Measurements from ENCODE around the gene KLHL29. TPM values are rescaled to one million over a fixed set of nuclear protein-coding genes. Genes with fewer than 3 reads are reported as not detected.
"Not testable (repeated sequence)": the region's sequence is repeated elsewhere in the genome, so short reads cannot be mapped to it uniquely, and the experiment has no call there.

Gene KLHL29
- total RNA-seq, 1 experiment from 2014 or later, result 1.9 TPM

GRCh38 chr2:23391237-23391736, 6.3 kb downstream of the KLHL29 start:
- H3K4me1 ChIP-seq (replicated peaks), result peaks cover 13% of the 10 kb centered on the region
- peaks cover 30% of the 10 kb centered on the region for H3K27me3 ChIP-seq (replicated peaks)
- not testable (repeated sequence) for H3K27ac ChIP-seq; H3K36me3 ChIP-seq; DNase-seq (ENCODE audit: low read depth in 1 of 2, low spot score in 2 of 2); H3K9me3 ChIP-seq (replicated peaks); H3K4me3 ChIP-seq

- H3K9me3 ChIP-seq (replicated peaks), result no peaks in the 10 kb centered on the region
- no peak for DNase-seq (ENCODE audit: low read depth in 1 of 2, low spot score in 2 of 2)
- H3K27ac ChIP-seq, result no peak overlapping the region
- H3K4me1 ChIP-seq (replicated peaks), result peaks cover 5% of the 10 kb centered on the region
- H3K27me3 ChIP-seq (replicated peaks), result peaks cover 6% of the 10 kb centered on the region
- H3K36me3 ChIP-seq, result no peaks in the 10 kb centered on the region
- H3K4me3 ChIP-seq, result no peak overlapping the region
Measured at GRCh38 chr2:23393722-23394121, 8.7 kb downstream of the KLHL29 start.

DNA sequence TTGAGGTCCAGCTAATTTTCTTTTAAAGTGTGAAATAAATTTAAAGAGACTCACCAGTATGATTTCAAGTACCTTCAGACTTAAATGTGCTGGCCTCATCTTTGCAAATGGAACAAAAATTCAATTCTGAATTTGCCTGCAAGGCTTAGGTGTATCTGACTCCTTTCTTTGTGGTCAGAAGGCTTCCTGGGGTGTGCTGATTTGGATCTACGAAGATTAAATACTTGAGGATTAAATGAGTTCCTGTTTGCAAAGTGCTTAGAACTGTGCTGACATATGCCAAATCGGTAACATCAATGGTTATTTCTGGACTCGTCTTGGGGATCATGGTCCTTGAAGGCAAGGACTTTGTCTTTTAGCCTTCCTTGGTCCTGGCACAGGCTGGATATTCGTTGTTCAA, 9.7 kb downstream of the KLHL29 start:
- Histone ChIP-seq H3K27me3 (replicated peaks) (no peaks in the 10 kb centered on the region; the same call in 1 of the 2 replicates), H3K4me1 (replicated peaks) (peaks cover 4% of the 10 kb centered on the region), H3K4me3 (no peak overlapping the region), H3K36me3 (no peaks in the 10 kb centered on the region), H3K9me3 (replicated peaks) (no peaks in the 10 kb centered on the region), H3K27ac (no peak overlapping the region)
- DNase-seq (ENCODE audit: low read depth in 1 of 2, low spot score in 2 of 2), result no peak

DNA sequence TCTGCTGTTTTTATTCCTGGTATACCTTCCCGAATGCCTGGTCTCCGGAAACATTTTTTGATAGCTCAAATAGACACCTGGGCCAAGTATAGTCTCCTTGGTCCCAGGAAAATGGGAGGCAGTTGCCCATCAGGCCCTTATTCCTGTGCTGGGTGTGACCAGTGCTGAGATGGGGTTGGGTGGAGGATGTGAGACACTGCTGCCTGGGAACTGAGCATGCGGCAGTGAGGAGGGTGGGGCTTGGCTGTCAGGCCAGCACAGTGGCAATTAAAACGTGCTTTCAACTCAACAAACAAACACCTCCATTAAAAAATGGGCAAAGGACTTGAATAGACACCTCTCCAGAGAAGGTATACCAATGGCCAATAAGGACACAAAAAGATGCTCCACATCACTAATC, 12.5 kb downstream of the KLHL29 start:
- Histone ChIP-seq H3K27me3 (replicated peaks) (no peaks in the 10 kb centered on the region), H3K9me3 (replicated peaks) (no peaks in the 10 kb centered on the region), H3K27ac (no peak overlapping the region), H3K4me1 (replicated peaks) (no peaks in the 10 kb centered on the region), H3K4me3 (no peak overlapping the region), H3K36me3 (no peaks in the 10 kb centered on the region)
- no peak for DNase-seq (ENCODE audit: low read depth in 1 of 2, low spot score in 2 of 2)

GRCh38 chr2:23399674-23400261, 14.8 kb downstream of the KLHL29 start:
- no peak overlapping the region for H3K27ac ChIP-seq
- DNase-seq (ENCODE audit: low read depth in 1 of 2, low spot score in 2 of 2), result no peak
- H3K36me3 ChIP-seq, result no peaks in the 10 kb centered on the region

GRCh38 chr2:23400703-23401102, 15.7 kb downstream of the KLHL29 start:
- no peaks in the 10 kb centered on the region for H3K9me3 ChIP-seq (replicated peaks)
- peaks cover 18% of the 10 kb centered on the region for H3K4me1 ChIP-seq (replicated peaks)
- no peak overlapping the region for H3K4me3 ChIP-seq
- H3K27me3 ChIP-seq (replicated peaks), result no peaks in the 10 kb centered on the region
- no peak for DNase-seq (ENCODE audit: low read depth in 1 of 2, low spot score in 2 of 2)
- no peaks in the 10 kb centered on the region for H3K36me3 ChIP-seq
- no peak overlapping the region for H3K27ac ChIP-seq

More at GRCh38 chr2:23399674-23400261, 14.8 kb downstream of the KLHL29 start:
- Histone ChIP-seq H3K4me3 (no peak overlapping the region), H3K27me3 (replicated peaks) (no peaks in the 10 kb centered on the region), H3K9me3 (replicated peaks) (no peaks in the 10 kb centered on the region), H3K4me1 (replicated peaks) (peaks cover 15% of the 10 kb centered on the region)

- Histone ChIP-seq H3K4me3 (no peak overlapping the region), H3K36me3 (no peaks in the 10 kb centered on the region), H3K27ac (no peak overlapping the region), H3K4me1 (replicated peaks) (peaks cover 18% of the 10 kb centered on the region), H3K27me3 (replicated peaks) (no peaks in the 10 kb centered on the region), H3K9me3 (replicated peaks) (no peaks in the 10 kb centered on the region)
- no peak for DNase-seq (ENCODE audit: low read depth in 1 of 2, low spot score in 2 of 2)
Measured at GRCh38 chr2:23401427-23402204, 16.6 kb downstream of the KLHL29 start.

DNA sequence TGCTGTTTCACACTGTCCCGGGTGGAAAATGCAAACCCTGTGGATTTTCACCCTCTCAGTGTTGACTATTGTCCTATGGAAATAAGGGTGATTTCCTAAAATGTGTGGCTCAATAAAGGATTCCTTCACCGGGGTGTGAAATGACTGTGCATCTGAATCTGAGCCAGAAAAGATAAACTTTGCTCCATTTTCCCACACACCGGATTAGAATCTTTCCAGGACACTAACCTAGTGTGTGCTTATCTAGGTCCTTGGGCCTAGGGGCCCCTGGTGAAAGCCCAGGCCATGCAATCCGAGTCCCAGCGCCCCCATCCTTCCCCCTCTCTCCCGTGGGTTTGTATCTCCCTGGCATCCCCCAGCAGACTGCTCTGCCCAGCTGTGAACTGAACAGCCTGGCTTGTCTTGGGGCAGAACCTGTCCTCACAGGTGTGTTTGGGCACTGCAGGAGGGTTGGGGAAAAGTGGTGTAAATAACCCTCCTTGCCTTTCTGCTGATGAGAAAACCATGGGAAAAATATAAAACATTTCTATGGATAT, 17.3 kb downstream of the KLHL29 start:
- Histone ChIP-seq H3K27ac (no peak overlapping the region), H3K9me3 (replicated peaks) (no peaks in the 10 kb centered on the region), H3K4me1 (replicated peaks) (peaks cover 18% of the 10 kb centered on the region), H3K27me3 (replicated peaks) (no peaks in the 10 kb centered on the region), H3K36me3 (no peaks in the 10 kb centered on the region), H3K4me3 (no peak overlapping the region)
- DNase-seq (ENCODE audit: low read depth in 1 of 2, low spot score in 2 of 2), result no peak

DNA sequence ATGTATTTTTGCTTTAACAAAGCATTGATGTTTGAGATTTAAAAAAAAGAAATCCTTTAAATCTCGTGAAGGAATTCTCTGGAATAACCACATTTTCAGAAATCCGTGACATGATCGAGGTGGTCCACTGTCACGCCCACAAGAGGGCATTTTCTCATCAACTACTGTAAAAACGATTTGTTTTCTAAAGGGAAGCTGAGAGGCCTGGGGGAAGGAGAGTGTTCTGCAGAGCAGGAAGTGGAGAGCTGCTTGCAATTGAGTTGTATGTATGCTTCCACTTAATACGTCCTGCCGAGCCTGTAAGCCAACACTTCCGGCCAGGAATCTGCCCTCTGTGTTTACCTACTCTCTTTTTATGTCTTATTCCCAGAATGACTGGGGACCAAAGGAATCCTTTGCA, 19.4 kb downstream of the KLHL29 start:
- no peaks in the 10 kb centered on the region for H3K27me3 ChIP-seq (replicated peaks)
- H3K9me3 ChIP-seq (replicated peaks), result no peaks in the 10 kb centered on the region
- DNase-seq (ENCODE audit: low read depth in 1 of 2, low spot score in 2 of 2), result peak; percentile 65 to 66
- H3K4me1 ChIP-seq (replicated peaks), result peaks cover 18% of the 10 kb centered on the region
- no peak overlapping the region for H3K4me3 ChIP-seq
- H3K36me3 ChIP-seq, result no peaks in the 10 kb centered on the region
- H3K27ac ChIP-seq, result peak overlapping the region; percentile 17; the same call in 1 of the 2 replicates

DNA sequence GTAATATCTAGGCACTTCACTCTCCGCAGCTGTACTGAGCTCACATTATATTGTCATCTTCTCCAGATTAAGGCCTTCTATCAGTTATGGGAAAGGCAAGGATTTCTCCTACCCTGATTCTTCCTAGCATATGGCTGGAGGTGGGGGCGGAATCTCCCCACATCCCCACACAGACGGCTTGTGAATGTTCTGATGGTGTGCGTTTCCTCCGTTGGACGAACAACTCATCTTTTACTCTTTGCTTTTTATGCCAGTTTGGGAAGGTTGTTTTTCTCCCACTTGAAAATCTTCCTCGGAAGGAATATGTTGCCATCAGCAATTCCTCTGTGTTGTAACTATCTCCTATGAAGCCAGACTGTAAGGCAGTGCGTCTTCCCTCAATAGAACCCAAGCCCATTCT, 24.3 kb downstream of the KLHL29 start:
- DNase-seq (ENCODE audit: low read depth in 1 of 2, low spot score in 2 of 2), result no peak
- Histone ChIP-seq H3K9me3 (replicated peaks) (no peaks in the 10 kb centered on the region), H3K27ac (no peak overlapping the region), H3K27me3 (replicated peaks) (no peaks in the 10 kb centered on the region), H3K4me1 (replicated peaks) (peaks cover 35% of the 10 kb centered on the region), H3K36me3 (no peaks in the 10 kb centered on the region), H3K4me3 (no peak overlapping the region)

DNA sequence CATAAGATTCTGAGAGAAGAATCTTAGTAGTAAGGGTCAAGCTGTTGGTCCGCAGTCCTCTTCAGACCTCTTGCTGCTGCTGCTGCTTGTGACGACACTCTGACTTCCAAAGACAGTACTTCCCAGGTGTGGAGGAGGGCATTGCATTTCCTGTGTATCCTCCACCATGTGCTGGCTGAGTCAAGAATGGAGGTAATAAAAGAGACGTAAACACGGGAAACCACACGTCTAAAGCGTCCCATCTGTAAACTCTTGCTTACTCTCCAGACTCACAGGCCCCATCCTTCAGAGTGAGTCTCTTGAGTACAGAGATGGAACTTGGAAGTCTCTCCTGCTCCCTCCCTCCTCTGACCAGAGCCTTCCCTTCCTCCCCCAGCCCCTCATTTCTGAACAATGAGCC, 25.6 kb downstream of the KLHL29 start:
- Histone ChIP-seq H3K27me3 (replicated peaks) (no peaks in the 10 kb centered on the region), H3K4me1 (replicated peaks) (peaks cover 26% of the 10 kb centered on the region), H3K27ac (no peak overlapping the region), H3K4me3 (no peak overlapping the region), H3K36me3 (no peaks in the 10 kb centered on the region), H3K9me3 (replicated peaks) (no peaks in the 10 kb centered on the region)
- peak; percentile 23 to 38 for DNase-seq (ENCODE audit: low read depth in 1 of 2, low spot score in 2 of 2)

GRCh38 chr2:23411752-23412431, 26.9 kb downstream of the KLHL29 start:
- Histone ChIP-seq H3K36me3 (no peaks in the 10 kb centered on the region), H3K4me3 (no peak overlapping the region), H3K27me3 (replicated peaks) (no peaks in the 10 kb centered on the region), H3K4me1 (replicated peaks) (peaks cover 26% of the 10 kb centered on the region), H3K9me3 (replicated peaks) (no peaks in the 10 kb centered on the region), H3K27ac (peak overlapping the region; percentile 49)
- peak; percentile 31 to 39 for DNase-seq (ENCODE audit: low read depth in 1 of 2, low spot score in 2 of 2)

DNA sequence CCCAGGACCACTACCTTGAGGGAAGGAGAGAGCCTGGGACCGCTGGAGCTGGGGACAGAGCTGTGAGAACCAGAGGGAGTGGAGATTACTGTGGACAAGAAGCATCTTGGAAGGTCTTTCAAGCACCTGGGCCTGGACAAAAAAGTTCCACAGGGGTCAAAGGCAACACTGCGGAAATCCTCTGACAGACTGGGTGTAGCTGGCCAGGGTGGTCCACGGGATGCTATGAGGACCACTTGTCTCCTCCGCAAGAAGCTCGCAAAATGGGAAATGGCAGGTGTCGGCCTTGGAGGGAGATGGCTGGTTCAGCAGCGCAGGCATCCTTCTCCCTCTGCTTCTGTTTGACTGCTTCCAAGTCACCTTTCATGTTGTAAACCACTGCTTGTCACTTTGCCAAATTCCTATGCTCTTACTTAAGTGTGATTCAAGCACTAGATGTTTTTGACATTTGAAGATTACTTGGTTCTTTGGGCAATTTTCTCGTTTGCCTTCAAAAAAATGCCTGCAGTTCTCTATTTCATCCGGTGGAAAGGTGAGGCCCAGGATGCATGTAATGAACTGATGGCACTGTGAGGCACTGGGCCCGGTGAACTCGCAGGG, 27.7 kb downstream of the KLHL29 start:
- DNase-seq (ENCODE audit: low read depth in 1 of 2, low spot score in 2 of 2), result peak; percentile 36 to 41
- no peaks in the 10 kb centered on the region for H3K36me3 ChIP-seq
- no peak overlapping the region for H3K4me3 ChIP-seq
- peaks cover 26% of the 10 kb centered on the region for H3K4me1 ChIP-seq (replicated peaks)
- H3K9me3 ChIP-seq (replicated peaks), result no peaks in the 10 kb centered on the region
- H3K27ac ChIP-seq, result 0 out of 2 replicates have a peak overlapping the region, but pooled peaks have one; percentile 49
- H3K27me3 ChIP-seq (replicated peaks), result no peaks in the 10 kb centered on the region

Data from SJSA1 (cell line).